Activated naive CD4-positive, alpha-beta T cell treated with Interleukin-2 at 50 U/mL for 16 hours (primary cell): ENCODE data around the gene SLC2A11.

Experiments used
- DNase-seq: peaks from one replicate; pipeline ENCODE4 v3.0.0-alpha.2; 2020

SLC2A11 gene

GRCh38 chr22:23857606-23858483 lies at the start of gene SLC2A11:
SLC2A11 (plus strand) TSS chr22:23857875; CDS start chr22:23858000, 125 bp downstream.
- peak; percentile 94 for DNase-seq

GRCh38 chr22:23812378-23812777 lies 45.3 kb upstream of the SLC2A11 start:
- DNase-seq: no peak

- DNase-seq: no peak
Measured at GRCh38 chr22:23815541-23816155, 42.0 kb upstream of the SLC2A11 start.

GRCh38 chr22:23816156-23816976 lies 41.3 kb upstream of the SLC2A11 start:
- DNase-seq: no peak

GRCh38 chr22:23817146-23817545 lies 40.5 kb upstream of the SLC2A11 start:
- no peak for DNase-seq

- no peak for DNase-seq
Measured at GRCh38 chr22:23818541-23818940, 39.1 kb upstream of the SLC2A11 start.

GRCh38 chr22:23820748-23821211 lies 36.9 kb upstream of the SLC2A11 start:
- DNase-seq: no peak

DNA sequence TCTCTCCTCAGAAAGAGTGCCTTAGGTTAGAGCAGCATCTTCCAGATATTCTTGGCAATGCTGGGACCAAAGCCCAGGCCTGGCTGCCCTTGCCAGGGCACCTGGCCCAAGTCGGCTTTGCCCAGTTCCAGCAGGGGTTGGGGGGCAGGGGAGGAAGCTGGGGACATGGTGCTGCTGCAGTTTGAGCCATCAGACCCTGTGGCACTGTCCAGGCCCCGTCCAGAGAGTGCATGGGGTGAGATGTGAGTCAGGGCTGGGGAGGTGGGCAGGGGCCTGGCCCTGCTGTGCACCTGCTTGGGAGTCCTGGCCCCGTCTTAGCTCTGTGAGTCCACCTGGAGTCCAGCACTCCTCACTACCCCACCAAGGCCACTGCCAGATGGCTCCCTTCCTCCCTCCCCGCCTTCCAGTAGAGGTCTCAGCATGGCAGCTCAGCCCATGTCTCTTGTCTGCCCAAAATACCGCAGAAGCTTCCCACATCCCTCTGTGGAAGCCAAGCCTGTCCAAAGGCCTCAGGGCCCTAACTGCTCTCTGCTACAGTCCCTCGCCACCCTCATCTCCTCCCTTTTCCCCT lies 35.5 kb upstream of the SLC2A11 start:
- no peak for DNase-seq

DNA sequence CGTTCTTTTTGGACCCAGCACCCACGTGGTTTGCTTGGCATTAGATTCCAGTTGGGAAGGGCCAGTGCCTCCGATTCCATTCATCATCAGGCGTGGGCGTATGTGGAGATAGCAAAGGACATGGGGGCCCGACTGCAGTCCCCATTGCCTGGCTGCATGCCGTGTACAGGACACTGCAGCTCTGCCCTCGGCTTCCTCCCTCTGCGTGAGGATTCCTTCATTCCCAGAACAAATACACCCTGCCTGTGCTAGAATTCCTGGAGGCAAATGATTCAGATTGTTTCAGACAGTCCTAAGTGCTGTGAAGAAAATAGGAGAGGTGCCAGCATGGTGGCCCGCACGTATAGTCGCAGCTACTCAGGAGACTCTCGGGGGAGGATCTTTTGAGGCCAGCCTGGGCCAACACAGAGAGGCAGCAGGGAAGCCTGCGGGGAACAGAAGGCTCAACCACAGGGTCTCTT lies 34.3 kb upstream of the SLC2A11 start:
- DNase-seq: no peak

GRCh38 chr22:23824476-23825245 lies 33.0 kb upstream of the SLC2A11 start:
- no peak for DNase-seq

DNA sequence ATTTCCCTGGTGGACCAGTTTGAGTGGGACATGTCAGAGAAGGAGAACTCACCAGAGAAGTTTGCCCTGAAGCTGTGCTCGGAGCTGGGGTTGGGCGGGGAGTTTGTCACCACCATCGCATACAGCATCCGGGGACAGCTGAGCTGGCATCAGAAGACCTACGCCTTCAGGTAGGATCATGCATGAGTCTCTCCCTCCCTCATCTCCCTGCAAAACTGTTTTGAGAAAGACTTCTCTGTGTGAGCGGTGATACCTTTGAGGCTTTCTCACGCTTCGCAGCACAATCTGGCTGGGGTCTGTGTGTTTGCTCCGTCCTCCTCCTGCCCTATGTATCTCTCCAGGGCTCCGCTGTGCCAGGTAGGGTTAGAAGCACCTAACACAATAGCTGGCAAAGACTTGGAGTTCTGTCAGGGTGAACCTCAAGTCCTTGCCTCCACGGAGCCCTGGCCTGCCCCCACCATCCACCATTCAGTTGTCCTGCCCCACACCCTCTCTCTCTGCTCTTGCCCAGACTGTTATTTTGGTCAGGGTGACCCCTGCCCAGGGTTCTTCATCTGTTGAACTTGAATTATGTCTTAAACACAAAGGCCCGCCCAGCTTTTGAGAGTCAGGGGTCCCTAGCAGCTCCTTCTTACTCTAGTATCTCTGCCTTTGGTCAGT lies 32.3 kb upstream of the SLC2A11 start:
- DNase-seq: no peak

DNA sequence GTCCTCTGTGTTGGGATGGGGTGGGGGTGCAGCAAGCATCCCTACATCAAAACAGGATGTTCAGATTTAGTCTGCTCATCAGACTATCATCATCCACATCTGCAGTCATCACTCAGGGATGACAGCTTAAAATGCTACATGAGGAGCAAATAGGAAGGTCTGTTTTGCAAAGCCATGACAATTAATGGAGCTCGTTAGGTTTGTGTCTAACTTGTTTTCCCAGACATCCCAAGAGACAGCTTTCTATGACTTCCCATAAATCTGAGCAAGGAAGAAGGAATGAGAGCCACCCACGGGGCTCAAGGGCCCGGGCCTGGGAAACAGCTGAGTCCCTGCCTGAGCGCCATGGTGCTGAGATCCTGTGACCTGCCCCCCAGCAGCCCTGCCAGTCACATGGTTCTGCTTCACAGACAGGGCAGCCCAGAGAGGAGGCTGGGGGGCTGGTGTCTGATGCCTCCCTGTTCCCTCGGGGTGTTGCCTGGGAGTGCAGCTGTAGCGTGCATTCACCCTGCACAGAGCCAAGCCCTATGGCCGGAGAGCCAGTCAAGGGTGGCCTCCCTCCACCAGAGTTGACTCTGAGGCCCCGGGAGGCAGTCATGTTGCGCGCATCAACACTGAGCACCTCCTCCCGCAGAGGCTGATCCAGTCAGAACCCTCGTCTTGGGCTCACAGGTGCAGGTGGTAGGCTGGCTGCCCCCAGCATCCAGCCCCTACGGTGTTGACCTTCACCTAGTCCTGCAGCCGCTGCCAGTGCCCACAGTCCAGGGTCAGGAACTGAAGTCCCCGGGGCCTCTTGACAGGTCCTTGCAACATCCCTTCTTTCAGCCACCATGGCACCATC lies 30.9 kb upstream of the SLC2A11 start:
- no peak for DNase-seq

GRCh38 chr22:23827351-23827995 lies 30.2 kb upstream of the SLC2A11 start:
- no peak for DNase-seq

DNA sequence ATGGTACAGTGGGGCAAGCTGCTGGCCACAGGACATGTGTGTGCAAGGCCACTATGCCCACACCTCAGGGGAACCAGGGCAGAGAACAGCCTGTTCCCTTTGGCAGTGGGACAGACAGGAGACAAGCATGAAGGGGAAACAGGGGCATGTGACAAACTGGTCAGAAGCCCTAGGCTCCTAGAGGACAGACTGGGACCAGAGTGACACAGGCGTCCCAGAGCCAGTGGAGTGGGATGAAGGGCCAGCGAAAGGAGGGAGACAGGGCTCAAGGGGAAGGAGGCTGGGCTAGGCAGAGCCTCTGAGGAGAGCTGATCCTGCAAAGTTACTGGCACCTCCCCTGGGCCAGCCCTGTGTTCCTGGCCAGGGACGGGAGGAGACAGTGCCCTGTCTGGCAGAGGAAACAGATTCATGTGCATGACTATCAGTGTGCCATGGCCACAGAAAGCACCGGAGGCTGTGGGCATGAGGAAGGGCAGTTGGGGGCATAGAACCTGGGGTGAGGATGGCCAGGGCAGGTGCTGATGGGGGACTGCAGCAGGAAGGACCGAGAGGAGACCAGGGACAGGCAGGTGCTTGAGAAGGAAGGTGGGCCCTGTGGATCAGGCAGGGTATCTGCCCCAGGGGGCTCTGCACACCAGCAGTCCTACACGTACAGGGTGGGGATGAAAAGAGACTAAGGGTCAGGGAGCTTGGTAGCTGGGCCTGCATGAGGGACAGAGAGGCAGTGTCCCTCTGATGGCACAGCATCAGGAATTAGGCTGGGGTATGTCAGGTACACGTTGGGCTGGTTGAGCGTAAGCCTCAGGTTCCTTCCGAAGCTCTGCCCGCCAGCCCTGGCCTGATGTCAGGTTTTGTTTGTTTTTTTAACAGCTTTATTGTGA lies 28.6 kb upstream of the SLC2A11 start:
- DNase-seq: no peak

DNA sequence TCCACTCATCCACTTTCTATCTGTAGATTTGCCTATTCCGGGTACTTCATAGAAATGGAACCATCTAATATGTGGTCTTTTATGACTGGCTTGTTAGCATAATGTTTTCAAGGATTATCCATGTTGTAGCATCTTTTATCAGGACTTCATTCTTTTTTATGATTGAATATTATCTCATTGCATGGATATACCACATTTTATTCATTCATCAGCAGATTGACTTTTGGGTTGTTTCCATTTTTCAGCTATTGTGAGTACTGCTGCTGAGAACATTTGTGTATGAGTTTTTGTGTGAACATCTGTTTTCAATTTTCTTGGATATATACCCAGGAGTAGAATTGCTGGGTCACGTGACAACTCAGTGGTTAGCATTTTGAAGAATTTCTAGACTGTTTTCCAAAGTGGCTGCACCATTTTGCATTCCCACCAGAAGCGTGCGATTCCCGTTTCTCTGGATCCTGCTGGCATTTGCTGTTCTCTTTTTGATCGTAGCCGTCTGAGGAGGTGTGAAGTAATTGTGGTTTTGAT lies 27.8 kb upstream of the SLC2A11 start:
- DNase-seq: no peak

GRCh38 chr22:23831261-23831660 lies 26.4 kb upstream of the SLC2A11 start:
- DNase-seq: no peak

DNA sequence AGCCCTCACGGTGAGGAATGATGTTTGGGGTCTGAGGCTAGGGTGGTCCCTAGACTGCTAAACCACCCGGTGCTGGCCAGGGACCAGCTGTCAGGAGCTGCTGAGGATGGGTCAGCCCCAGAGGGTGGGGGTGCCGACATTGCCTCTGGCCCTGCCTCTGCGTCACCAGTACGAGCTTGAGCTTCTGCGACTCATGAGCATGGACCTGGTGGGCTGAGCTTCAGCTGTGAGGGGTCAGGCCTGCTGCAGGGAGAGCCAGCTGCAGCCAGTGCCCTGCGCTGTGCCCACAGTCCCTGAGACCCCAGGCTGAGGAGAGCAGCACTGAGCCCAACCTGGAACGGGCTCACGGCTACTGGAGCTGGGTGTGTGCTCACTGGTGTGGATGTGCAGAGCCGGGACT lies 25.9 kb upstream of the SLC2A11 start:
- DNase-seq: no peak

- no peak for DNase-seq
Measured at GRCh38 chr22:23832226-23833016, 25.3 kb upstream of the SLC2A11 start.
